ENCODE measurements around the gene NANOS2. TPM values are rescaled to one million over a fixed set of nuclear protein-coding genes. Genes with fewer than 3 reads are reported as not detected.

NANOS2 gene
- total RNA-seq, 1 experiment from 2014 or later = not detected

DNA sequence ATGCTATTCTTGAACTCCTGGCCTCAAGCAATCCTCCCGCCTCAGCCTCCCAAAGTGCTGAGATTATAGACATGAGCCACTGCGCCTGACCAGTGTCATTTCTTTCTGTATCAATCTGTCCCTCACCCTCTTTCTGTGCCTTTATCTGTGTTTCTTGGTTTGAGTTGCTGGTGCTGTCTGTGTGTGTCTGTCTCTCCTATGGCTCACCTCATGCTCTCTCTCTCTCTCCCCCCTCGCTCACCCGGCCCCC, 38.5 kb downstream of the NANOS2 start:
- H3K4me3 Mint-ChIP-seq (ENCODE audit: unreplicated experiment) = no peak overlapping the region
- no peaks in the 10 kb centered on the region for H3K27me3 ChIP-seq (replicated peaks; ENCODE audit: control insufficient read depth, insufficient read depth, low read length)

DNA sequence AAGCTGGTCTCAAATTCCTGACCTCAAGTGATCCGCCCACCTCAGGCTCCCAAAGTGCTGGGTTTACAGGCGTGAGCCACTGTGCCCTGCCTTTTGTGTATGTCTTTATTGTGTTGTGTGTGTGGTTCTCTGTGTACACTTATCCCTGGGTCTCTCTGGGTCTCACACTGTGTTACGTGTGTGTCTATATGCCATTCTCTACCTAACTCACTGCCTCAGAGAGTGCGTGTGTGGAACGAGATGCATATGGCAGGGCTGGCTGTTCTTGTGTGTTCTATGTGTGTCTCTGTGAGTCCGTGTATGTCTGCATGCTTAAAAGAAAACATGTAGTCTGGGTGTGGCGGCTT, 40.0 kb downstream of the NANOS2 start:
- Histone ChIP-seq H3K36me3 (ENCODE audit: control insufficient read depth, insufficient read depth, low read length) (no peaks in the 10 kb centered on the region; the same call in 1 of the 2 replicates), H3K4me1 (peaks cover 42% of the 10 kb centered on the region), H3K27me3 (replicated peaks; ENCODE audit: control insufficient read depth, insufficient read depth, low read length) (no peaks in the 10 kb centered on the region), H3K9me3 (no peaks in the 10 kb centered on the region), H3K4me3 (ENCODE audit: low read depth, low read length) (no peak overlapping the region)
- TF ChIP-seq, protein P1, sequence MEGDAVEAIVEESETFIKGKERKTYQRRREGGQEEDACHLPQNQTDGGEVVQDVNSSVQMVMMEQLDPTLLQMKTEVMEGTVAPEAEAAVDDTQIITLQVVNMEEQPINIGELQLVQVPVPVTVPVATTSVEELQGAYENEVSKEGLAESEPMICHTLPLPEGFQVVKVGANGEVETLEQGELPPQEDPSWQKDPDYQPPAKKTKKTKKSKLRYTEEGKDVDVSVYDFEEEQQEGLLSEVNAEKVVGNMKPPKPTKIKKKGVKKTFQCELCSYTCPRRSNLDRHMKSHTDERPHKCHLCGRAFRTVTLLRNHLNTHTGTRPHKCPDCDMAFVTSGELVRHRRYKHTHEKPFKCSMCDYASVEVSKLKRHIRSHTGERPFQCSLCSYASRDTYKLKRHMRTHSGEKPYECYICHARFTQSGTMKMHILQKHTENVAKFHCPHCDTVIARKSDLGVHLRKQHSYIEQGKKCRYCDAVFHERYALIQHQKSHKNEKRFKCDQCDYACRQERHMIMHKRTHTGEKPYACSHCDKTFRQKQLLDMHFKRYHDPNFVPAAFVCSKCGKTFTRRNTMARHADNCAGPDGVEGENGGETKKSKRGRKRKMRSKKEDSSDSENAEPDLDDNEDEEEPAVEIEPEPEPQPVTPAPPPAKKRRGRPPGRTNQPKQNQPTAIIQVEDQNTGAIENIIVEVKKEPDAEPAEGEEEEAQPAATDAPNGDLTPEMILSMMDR (IDR thresholded peaks at IDR 0.05; ENCODE audit: insufficient read depth in 1 of 2, low read depth in 1 of 2, low read length in 1 of 2, severe bottlenecking in 1 of 2, unreplicated experiment in 1 of 2) = no peak
- peak overlapping the region; percentile 55 for H3K27ac Mint-ChIP-seq (ENCODE audit: unreplicated experiment)
- intact Hi-C loops (cut with micrococcal nuclease; ENCODE audit: unreplicated experiment) = no loop called here
- ChIA-PET CTCF (interaction anchor here (1.1 kb wide), 1 partner anchor 58 kb away, joined by 3 read pairs; no protein-coding TSS in a partner anchor), POLR2A (interaction anchor here (1.4 kb wide), 1 partner anchor 11 kb away, joined by 4 read pairs; no protein-coding TSS in a partner anchor)
- peaks cover 6% of the 10 kb centered on the region for H3K36me3 Mint-ChIP-seq (ENCODE audit: insufficient read depth, unreplicated experiment)
- H3K27me3 Mint-ChIP-seq (ENCODE audit: insufficient read depth, unreplicated experiment) = no peaks in the 10 kb centered on the region
- H3K4me3 Mint-ChIP-seq (ENCODE audit: unreplicated experiment) = no peak overlapping the region
- no peaks in the 10 kb centered on the region for H3K9me3 Mint-ChIP-seq (ENCODE audit: unreplicated experiment)
- DNase-seq = no peak
- BruUV-seq (replicated peaks) = no TSS peak
- peaks cover 33% of the 10 kb centered on the region for H3K4me1 Mint-ChIP-seq (ENCODE audit: low read depth, unreplicated experiment)

More for the DNA sequence above, 38.5 kb downstream of the NANOS2 start:
- Histone ChIP-seq H3K9me3 (no peaks in the 10 kb centered on the region), H3K4me3 (ENCODE audit: low read depth, low read length) (no peak overlapping the region), H3K36me3 (ENCODE audit: control insufficient read depth, insufficient read depth, low read length) (no peaks in the 10 kb centered on the region), H3K4me1 (peaks cover 50% of the 10 kb centered on the region)
- DNase-seq = no peak
- H3K27ac Mint-ChIP-seq (ENCODE audit: unreplicated experiment) = no peak overlapping the region
- TF ChIP-seq, protein P1 (IDR thresholded peaks at IDR 0.05; ENCODE audit: insufficient read depth in 1 of 2, low read depth in 1 of 2, low read length in 1 of 2, severe bottlenecking in 1 of 2, unreplicated experiment in 1 of 2) = no peak
- no peaks in the 10 kb centered on the region for H3K27me3 Mint-ChIP-seq (ENCODE audit: insufficient read depth, unreplicated experiment)
- BruUV-seq (replicated peaks) = no TSS peak
- ChIA-PET CTCF (no interaction called here), POLR2A (no interaction called here)
- H3K4me1 Mint-ChIP-seq (ENCODE audit: low read depth, unreplicated experiment) = peaks cover 36% of the 10 kb centered on the region
- H3K36me3 Mint-ChIP-seq (ENCODE audit: insufficient read depth, unreplicated experiment) = peaks cover 6% of the 10 kb centered on the region
- intact Hi-C loops (cut with micrococcal nuclease; ENCODE audit: unreplicated experiment) = no loop called here
- no peaks in the 10 kb centered on the region for H3K9me3 Mint-ChIP-seq (ENCODE audit: unreplicated experiment)

DNA sequence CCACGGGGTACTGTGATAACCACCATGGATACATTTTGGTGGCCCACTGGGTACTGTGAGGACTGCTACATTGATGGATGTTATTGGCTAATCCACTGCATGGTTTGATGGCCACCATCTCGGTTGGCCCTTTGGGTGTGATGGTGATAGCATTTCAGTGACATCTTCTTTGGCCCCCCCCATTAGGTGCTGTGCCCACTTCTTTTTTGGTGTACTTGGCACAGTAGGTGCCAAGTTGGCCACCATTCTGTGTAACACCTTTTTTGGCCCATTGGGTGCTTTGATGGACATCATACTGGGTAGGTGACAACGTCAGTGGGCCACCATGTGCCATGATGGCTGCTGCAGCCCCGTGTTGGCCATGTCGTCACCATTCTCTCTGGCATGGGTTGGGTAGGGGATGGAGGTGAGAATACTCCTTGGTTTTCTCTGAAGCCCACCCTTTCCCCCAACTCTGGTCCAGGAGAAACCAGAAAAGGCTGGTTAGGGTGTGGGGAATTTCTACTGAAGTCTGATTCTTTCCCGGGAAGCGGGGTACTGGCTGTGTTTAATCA, 41.3 kb downstream of the NANOS2 start:
- no peaks in the 10 kb centered on the region for H3K27me3 Mint-ChIP-seq (ENCODE audit: insufficient read depth, unreplicated experiment)
- H3K4me3 Mint-ChIP-seq (ENCODE audit: unreplicated experiment) = no peak overlapping the region

More for the DNA sequence above, 41.3 kb downstream of the NANOS2 start:
- Mint-ChIP-seq H3K4me1 (ENCODE audit: low read depth, unreplicated experiment) (peaks cover 26% of the 10 kb centered on the region), H3K9me3 (ENCODE audit: unreplicated experiment) (no peaks in the 10 kb centered on the region), H3K27ac (ENCODE audit: unreplicated experiment) (no peak overlapping the region), H3K36me3 (ENCODE audit: insufficient read depth, unreplicated experiment) (peaks cover 11% of the 10 kb centered on the region)
- Histone ChIP-seq H3K36me3 (ENCODE audit: control insufficient read depth, insufficient read depth, low read length) (no peaks in the 10 kb centered on the region; the same call in 1 of the 2 replicates), H3K4me3 (ENCODE audit: low read depth, low read length) (no peak overlapping the region), H3K4me1 (peaks cover 38% of the 10 kb centered on the region), H3K9me3 (no peaks in the 10 kb centered on the region), H3K27me3 (replicated peaks; ENCODE audit: control insufficient read depth, insufficient read depth, low read length) (no peaks in the 10 kb centered on the region)
- ChIA-PET CTCF (interaction anchor here (0.7 to 1.3 kb wide), 3 partner anchors 9 kb away, joined by 3 to 5 read pairs (median 5); partner anchors contain the start of gene FOXA3), POLR2A (interaction anchor here (1.4 kb wide), 1 partner anchor 10 kb away, joined by 4 read pairs; no protein-coding TSS in a partner anchor)
- TF ChIP-seq, protein P1 (IDR thresholded peaks at IDR 0.05; ENCODE audit: insufficient read depth in 1 of 2, low read depth in 1 of 2, low read length in 1 of 2, severe bottlenecking in 1 of 2, unreplicated experiment in 1 of 2) = no peak
- no peak for DNase-seq
- intact Hi-C loops (cut with micrococcal nuclease; ENCODE audit: unreplicated experiment) = loop anchor here (1.0 kb wide), 1 partner anchor 9 kb away; no protein-coding TSS in a partner anchor
- BruUV-seq (replicated peaks) = TSS peak; percentile 18
